Upper lobe of left lung (tissue), 4 donors: ENCODE data around the gene GAMT.

Experiments
- CTCF ChIP-seq, 6 experiments: fragments of 450-650 bp in 4 of 6; fragments of 200-600 bp in 2 of 6; sonication (generic) in 2 of 6; IDR thresholded peaks; one replicate each; pipeline ENCODE4 v1.5.1; 2016 to 2019; ENCODE audit warnings: antibody characterized with exemption in 6 of 6
- EP300 ChIP-seq, 4 donors: sonication (generic); formaldehyde crosslinking; IDR thresholded peaks; one replicate each; pipeline ENCODE4 v1.5.1; 2017; ENCODE audit warnings: antibody characterized with exemption in 4 of 4, control low read depth in 2 of 4
- POLR2A ChIP-seq, 4 donors: fragments of 450-650 bp; IDR thresholded peaks; one replicate each; pipeline ENCODE4 v1.5.1; 2016 to 2017; ENCODE audit warnings: antibody characterized with exemption in 4 of 4, mild to moderate bottlenecking in 2 of 4

DNA sequence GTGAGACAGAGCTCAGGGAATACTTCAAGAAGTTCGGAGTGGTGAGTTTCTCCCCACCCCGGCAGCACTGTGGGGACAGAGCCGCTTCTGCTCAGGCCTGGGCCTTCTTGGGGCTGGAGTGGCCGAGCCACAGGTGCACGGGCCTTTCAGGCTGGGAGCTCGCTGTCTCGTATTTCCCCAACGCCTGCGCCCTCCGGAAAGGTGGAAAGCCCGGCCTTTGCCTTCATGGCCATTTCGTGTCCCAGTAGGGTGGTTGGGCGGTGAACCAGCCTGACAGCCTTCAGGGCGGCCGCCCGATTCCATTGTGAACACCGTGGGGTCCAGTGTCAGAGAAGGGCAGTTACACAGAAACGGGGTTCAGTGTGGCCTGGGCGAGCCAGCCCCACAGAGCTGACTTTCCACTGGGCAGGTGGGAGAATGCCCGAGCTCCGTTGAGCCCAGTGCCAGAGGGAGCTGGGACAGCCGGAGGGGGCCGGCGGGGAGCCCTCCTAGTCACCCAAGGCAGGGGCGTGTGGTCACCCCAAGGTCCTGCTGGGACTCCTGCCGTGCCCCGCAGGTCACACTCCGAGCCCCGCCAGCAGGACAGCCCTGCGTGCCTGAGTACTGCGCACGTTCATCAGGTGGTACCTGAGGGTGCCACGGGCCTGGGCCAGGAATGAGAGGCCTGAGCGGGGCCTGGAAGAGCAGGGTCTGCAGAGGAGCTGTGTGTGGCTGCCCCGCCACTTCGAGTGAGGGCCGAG, 20.0 kb upstream of the GAMT start:
- TF ChIP-seq CTCF (IDR thresholded peaks at IDR 0.05) (no peak), POLR2A (IDR thresholded peaks at IDR 0.05) (no peak), EP300 (IDR thresholded peaks at IDR 0.05) (no peak)
